GM19239 (cell line): ENCODE measurements around the gene KCNK10.

Source experiments
- DNase-seq: peaks from one replicate; pipeline ENCODE4 v3.0.0; 2011; ENCODE audit warnings: low spot score; ENCODE audit not compliant: insufficient read length
- FAIRE-seq: peaks from 2 replicates; lab custom pipeline; 2011; peaks lifted over from hg19 to GRCh38; lab: Jason Lieb, UNC

Gene KCNK10

DNA sequence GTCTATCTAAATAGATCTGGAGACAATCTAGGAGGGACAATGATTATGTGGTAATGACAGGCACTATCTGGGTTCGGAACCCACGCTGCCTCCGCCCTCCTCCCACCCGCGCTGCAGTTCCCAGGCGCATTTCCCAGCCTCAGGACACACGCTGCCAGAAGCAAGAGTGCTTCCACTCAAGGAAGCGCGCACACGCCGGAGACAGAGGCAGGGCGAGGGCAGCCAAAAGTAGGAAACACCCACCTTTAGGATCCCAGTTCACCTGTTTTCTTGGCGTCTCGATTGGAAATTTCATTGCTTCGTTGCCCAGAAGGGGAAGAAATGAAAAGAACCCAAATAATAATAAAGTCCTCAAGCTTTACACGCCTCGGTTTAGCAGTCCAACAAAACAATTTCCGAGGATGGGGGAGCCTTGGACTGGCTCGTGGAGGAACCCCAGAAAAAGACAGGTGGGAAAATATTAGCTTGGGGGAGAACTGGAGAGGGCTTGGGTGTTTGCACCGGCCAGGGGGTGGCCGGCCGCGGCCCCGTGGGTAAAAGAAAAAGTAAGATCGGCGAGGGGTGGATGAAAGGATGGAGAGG lies 474 bp downstream of the KCNK10 start:
- DNase-seq (no peak), FAIRE-seq (no peak)

DNA sequence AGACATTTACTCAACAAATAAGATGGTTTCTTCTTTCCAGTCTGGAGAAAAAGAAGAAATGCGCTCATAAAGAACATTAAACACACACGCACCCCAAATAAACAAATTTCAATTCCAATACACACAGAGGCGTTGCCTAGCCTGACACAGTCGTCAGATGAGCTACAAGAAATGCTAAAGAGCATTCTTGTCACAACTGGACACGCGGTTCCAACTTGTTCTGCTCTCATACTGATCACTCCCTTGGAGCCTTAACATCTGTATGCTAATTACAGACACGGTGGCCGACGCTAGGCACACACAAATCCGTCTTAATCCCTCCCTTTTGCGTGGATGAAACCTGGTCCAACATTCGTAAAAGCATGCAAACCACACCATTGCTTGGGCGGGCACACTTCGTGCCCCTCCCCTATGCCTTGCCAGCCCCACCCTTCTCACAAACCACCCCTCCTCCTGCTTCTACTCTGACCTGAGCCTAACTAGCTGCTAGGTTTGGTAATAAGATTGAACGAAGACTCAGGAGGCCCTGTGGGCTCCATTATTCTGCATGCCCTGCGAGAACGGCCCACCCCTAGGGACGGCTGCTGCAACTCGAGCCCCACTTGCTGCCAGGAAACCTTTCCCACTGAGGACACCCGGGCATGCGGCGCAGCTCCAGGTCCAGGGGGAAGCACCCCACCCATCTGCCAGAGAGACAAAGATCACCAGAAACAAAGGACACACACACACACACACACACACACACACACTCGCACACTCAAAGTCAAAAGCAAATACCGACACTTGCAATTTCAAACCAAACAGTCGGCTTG lies 1.2 kb downstream of the KCNK10 start:
- DNase-seq: no peak

DNA sequence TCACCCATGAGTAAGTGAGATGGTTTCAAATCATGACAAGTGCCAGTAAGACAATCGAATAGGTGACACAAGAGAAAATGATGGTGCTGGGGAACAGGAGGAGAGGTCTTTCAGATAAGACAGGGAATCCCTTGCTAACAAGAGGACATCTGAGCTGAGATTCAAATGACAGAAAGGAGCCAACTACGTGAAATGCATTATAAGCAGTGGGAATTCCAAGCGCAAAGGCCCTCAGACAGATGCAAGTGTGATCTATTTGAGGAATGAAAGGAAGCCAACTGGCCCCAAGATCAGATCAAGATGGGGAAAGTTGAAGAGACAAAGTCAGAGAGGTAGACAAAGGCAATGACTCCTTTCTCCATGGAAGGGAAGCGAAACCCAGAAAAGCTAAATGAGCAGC lies 4.7 kb downstream of the KCNK10 start:
- no peak for DNase-seq
- no peak for FAIRE-seq

More for the DNA sequence above, 1.2 kb downstream of the KCNK10 start:
- FAIRE-seq: no peak

DNA sequence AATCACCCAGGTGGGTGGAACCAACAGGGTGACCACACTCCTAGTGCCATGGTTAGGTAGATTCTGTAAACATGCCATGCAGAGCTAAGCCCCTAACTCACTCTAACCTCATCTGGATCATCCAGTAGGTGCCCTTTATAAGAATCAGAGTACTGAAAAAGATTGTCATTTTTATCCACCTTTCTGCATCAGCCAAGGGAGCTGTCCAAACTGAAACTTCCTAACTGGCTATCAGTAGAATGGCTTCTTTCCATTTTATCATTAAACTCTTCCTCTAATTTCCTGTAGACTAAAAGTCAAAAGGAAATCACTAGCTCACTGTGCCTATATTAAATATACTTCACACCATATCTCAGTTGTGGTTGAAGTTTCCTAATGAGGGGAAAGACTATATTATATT lies 6.5 kb downstream of the KCNK10 start:
- FAIRE-seq: no peak
- DNase-seq: no peak

DNA sequence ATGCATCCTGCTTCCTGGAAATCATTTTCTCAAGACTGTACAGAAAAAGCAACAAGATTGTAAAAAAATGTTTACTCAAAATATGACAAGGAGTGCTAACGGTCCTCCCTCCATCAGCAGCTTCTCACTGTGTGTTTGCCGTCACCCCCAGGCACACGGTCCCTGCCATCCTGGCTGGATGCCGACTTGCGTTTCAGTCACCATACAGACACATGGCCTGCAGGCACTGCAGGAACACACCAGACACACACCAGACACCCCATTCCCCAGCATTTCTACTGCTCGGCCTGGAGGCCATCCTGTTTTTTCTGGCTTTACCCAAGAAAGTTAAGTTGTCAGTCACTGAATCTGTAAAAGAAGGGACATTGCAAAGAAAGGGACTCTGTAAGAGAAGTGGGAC lies 10.8 kb downstream of the KCNK10 start:
- FAIRE-seq (no peak), DNase-seq (no peak)

DNA sequence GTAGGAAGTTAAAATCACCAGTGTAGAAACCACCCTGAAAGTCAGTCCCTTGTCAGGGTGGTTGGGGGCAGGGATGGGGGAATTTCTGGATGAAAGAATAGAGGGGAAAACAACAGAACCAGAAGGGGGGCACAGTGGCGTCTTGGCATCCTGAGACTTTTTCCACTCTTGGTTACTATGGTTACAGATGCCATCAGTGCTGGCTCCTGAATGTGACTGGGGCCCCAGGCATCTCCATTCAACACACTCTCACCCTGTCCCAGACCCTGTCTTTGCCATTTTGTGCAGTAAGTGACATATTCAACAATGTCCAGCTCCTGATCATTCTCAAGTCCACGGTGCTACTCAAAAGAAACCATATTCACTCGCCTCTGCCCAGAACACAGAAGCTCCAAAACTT lies 11.3 kb downstream of the KCNK10 start:
- FAIRE-seq (no peak), DNase-seq (no peak)

DNA sequence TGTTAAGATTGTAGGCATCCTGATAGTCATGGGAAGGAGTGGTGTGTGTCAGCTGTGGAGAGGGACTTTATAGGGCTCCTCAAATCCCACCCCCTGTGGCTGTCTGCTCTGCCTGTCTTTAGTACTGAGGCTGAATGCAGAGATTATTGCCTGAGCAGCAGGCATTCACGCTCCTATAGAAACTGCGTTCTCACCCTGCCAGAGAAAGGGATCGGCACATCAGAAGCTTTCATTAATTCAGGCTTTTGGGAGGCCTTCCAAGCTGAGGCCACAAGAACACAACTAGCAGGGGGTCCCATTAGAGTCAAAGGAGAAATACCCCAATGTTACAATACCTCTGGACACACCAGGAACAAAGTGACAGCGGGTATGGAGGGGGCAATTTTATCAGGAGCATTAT lies 12.6 kb downstream of the KCNK10 start:
- FAIRE-seq: no peak
- no peak for DNase-seq

DNA sequence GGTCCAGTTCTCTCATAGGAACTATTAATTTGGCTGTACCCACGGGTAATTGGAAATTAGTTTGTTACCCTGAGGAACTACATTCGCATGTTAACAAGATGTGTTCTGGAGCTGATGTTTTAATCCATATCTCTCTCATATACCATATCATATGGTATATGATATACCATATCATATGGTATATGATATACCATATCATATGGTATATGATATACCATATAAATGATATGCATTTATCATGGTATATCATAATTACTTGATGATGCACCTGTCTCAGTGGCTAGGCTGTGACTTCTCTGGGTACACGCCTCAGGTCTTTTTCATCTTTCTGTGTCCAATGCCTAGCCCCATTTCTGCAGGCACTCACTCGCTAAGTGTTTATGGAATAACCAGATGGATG lies 13.0 kb downstream of the KCNK10 start:
- no peak for DNase-seq
- FAIRE-seq: no peak

DNA sequence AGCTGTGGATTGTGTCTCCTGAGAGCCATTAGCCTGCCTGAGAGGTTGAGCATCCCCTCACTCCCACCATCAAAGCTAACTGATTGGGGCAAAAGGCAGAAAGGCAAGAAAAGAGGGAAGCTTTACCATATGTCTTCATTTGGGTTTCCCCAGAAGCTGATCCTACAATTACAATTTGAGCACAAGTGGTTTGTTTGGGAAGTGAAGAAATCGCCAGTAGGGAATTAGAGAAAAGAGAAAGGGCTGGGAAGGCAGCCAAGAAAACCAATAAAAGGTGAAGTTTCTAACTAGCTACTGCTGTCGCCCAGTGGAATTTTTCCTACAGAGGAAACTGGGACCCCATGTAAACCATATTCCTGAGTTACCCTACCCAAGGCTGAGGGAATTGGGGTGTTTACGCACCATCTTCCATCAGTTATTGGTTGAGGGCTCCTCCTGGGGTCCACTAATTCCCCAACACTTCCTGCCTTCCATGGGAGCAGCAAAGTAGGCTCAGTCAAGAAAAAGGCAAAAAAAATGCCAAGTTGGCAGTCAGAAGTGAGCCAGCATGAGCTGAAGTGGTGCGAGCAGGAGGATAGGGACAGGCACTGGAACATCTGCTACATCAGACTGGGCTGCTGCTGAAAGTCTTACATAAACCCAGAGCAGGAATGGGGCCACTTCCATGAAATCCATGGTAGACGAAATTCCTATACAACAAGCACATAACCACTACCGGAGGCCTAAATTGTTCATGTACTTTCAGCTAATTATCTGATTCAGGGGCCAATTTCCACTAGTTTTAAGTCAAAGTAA lies 17.3 kb downstream of the KCNK10 start:
- DNase-seq: no peak
- no peak for FAIRE-seq

DNA sequence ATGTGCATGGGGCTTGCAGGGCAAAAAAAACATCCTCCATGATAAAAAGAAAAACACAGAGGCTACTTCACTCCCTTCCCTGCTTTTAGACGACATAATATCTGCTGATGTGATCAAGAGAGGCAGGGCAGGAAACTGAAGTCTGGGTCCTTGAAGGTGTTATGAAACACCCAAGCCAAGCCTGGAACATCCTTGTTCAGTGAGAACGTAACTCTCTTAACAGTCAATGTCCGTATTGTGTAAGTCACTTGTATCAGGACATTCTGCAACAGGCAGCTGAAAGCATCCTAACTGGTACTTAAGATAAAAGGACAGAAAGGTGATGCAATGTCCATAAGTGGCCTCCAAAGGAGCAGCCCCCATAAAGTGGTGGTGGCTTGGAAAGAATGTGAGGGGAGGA lies 20.0 kb downstream of the KCNK10 start:
- FAIRE-seq (no peak), DNase-seq (no peak)

DNA sequence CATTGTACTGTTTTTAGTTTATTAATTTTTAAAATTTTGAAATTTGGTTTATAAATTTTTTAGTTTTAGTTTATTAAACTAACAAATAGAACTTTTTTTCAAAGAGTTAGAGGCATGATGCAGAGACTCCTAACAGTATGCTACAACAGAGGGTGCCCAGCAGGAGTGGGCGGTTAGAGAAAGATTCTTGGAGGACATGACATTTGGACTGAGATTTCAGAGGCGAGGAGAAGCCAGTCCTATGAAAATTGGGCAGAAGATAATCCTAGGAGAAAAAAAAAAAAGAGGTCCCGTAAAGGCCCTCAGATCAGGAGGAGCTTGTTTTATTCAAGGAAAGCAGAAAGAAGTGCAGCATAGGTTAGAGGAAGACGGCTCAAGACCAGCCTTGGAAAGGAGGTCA lies 21.7 kb downstream of the KCNK10 start:
- FAIRE-seq: no peak

DNA sequence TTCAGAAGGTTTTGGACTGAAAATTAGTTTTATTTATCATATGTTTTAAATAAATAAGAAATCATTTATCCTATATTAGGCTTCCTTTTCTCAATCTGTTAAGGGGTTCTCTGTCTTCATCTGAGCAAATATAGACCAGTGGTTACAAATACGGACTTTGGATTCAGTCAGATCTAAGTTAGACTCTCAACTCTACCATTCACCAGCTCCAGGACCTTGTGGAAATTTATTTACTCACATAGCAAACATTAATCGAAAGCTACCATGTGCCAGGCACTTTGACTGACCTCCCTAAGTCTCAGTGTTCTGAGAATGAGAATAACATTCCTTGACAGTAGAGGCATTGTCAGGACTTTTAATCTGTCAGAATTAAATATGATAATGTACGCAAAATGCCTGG lies 22.3 kb downstream of the KCNK10 start:
- no peak for DNase-seq
- no peak for FAIRE-seq

More for the DNA sequence above, 21.7 kb downstream of the KCNK10 start:
- DNase-seq: no peak

DNA sequence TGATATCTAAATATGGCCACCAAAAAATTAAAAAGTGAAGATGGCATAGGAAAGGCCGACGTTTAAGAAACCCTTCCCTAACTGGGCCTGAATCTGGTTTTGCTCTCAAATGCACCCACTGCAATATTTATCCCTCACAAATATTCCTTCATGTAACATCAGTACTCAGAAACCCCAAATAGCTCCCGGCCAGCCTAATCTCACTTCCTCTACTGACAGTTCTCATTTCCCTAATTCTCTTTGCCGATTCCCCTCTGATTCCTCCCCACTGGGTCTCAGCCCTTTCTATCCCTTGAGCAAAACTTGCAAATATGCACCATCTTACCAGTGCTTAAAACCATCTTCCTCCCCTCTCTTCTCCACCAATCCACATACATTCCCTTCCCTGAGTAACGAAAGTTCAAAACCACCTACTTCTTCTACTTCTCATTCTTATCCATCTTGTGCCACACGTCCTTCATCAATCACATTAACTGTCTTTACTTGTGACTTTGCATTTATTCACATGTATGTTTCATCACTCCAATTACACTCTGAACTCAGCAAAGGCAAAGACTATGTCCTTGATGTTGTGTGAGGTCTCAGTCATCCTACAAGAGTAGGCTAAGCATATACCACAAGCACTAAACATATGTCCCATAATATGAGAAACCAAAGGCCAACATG lies 23.1 kb downstream of the KCNK10 start:
- FAIRE-seq (peak; percentile 60), DNase-seq (no peak)

DNA sequence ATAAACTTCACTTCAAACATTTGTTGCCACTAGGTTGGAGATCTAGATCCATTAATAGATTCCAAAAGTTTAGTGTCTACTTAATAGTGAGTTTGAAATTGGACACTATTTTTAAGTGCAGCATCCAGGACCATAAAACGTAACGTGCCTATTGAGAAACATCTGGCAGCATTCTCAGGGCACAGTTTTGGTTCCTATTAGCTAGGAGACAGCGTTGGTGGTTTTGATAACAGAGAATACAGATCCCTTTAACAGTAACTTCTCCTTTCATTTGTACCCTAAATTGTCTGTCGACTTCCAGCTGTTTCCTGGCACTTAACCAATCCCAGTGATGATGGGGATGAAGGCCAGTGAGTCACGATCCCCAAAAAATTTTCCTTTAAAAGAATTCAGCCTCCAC lies 25.8 kb downstream of the KCNK10 start:
- FAIRE-seq: no peak
- no peak for DNase-seq

DNA sequence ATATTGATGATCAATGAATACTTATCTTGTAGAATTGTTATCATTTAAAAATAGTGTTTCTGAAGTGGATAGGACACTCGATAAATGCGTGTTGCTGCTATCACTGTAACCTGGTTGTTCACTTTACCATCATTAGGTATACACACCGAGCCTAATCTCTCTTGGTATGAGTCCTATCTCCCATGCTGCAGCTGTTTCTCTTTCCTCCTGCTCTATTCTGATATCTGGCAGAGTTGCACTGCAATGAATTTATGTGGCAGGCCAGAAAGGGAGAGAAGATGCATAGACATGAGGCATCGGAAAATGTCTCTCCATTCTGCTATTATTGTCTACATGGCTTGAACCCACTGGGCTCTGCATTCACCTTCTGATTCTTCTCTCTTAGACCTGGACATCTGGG lies 26.7 kb downstream of the KCNK10 start:
- DNase-seq: no peak
- no peak for FAIRE-seq

DNA sequence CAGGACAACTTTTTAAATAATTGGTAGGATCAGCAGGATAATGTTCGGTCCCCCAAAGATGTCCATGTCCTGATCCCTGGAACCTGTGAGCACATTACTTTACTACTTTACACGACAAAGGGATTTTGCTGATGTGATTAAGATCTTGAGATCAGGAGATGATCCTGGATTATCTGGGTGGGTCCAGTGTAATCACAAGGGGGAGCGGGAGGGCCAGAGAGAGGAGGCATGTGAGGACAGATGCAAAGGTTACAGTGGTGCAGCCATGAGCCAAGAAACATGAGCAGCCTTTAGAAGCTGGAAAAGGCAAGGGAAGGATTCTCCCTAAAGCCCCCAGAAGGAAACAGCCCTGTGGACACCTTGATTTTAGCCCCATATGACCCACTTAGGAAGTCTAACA lies 33.1 kb downstream of the KCNK10 start:
- DNase-seq (no peak), FAIRE-seq (no peak)

DNA sequence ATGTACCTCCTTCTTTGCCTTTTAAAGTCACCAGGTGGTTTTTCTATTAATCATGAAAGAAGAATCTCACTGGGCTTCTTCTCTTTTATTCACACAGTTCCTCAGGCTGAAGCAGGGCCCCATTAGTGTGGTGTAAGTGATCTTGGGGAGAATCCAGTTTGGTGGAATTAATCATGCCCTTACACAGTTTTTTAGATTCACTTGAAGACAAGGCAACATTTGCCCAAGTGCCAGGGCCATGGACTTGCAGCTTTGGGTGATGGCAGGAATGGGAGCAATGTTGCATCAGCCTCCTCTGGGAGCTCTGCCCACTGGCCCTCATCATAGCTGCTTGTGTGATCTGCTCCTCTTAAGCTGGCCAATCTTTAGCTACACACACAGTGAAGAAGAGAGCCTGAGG lies 33.8 kb downstream of the KCNK10 start:
- no peak for DNase-seq

DNA sequence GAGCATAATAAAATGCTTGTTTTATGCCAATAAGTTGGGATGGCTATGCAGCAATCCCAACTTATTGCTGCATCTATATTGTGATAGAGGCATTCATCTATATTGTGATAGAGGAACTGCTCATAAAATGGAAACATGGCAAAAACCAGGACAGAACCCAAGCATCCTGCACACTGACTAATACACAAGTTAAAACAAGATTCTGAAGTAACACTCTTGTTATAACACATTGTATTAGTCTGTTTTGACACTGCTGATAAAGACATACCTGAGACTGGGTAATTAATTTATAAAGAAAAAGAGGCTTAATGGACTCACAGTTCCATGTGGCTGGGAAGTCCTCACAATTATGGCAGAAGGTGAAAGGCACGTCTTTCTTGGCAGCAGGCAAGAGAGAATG lies 36.8 kb downstream of the KCNK10 start:
- FAIRE-seq (no peak), DNase-seq (no peak)

More for the DNA sequence above, 33.8 kb downstream of the KCNK10 start:
- FAIRE-seq: no peak

DNA sequence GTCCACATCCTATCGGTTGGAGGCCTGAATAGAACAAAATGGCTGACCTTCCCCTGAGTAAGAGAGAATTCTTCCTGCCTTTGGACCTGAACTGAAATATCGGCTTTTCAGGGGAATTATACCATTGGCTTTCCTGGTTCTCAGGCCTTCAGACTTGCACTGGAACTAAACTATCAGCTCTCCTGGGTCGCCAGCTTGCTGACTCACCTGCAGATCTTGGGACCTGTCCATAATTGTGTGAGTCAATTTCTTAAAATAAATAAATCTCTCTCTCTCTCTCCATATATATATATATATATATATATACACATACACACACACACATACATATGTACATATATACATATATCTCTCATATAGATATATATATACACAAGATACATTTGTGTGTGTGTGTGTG lies 41.6 kb downstream of the KCNK10 start:
- no peak for FAIRE-seq
- no peak for DNase-seq

DNA sequence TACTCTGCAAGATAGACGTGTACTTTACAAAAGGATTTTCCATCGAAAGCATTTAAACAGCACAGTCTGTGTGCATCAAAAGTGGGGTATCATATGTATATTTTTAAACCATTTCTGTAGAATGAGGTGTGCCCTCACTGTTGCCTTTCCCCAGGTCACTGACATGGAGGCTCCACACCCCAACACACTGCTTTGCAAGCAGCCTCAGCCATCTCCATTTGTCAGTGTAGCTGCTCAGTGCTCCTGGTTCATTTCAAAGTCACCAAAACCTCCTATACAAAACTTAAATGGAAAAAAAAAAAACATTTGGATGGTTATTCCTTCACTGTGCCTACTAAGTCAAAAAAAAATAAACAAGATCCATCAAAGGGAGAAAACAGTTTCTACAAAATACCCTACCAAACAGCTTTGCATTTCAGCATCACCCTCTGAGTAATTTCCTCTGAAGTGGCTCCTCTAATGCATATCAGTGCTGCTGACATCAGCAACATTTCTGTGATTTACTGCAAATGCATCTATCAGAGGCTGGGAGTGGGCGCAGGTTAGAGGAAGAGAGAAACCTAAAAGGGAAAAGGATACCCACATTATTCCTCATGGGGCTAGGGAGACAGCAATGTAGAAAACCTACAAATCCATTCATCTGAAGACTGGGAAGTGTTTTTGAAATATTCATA lies 46.0 kb downstream of the KCNK10 start:
- FAIRE-seq (no peak), DNase-seq (no peak)
